ENCODE data around the gene KLK1.
"Not testable (repeated sequence)": the region's sequence is repeated elsewhere in the genome, so short reads cannot be mapped to it uniquely, and the experiment has no call there.

Gene KLK1

GRCh38 chr19:50796128-50796633, 27.4 kb downstream of the KLK1 start:
- DNase-seq (ENCODE audit: low read depth, low spot score): no peak
- H3K4me3 ChIP-seq (ENCODE audit: low read length): no peak overlapping the region

- no peak overlapping the region for H3K4me3 ChIP-seq (ENCODE audit: low read length)
- no peak for DNase-seq (ENCODE audit: low read depth, low spot score)
Observed at GRCh38 chr19:50795664-50796073, 27.9 kb downstream of the KLK1 start.

DNA sequence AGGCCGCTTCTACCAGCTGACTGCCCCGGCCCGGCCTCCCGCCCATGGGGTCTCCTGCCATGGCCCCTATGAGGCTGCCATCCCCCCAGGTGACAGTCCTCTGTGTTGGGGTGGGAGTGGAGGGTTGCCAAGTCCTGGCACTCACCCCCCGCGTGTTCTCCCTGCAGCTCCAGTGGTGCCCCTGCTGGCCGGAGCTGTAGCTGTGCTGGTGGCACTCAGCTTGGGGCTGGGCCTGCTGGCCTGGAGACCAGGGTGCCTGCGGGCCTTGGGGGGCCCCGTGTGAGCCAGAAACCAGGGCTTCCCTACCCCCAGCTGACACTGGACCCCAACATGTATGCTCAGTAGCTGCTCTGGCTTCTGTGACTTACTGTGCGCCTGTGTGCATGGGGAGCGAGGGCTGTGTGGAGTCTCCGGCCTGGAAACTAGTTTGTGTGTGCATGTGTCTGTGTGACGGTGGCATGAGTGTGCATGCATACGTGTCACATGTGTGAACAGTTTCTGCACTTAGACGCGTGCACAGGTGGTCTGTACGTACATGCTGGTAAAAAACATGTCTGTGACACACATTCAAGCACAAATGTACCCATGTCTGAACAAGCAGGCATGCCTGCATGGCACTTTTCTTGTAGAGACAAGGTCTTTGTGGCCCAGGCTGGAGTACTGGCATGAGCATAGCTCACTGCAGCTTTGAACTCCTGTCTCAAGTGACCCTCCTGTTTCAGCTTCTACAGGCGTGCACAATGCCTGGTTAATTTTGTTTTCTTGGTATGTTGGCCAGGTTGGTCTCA, 28.5 kb downstream of the KLK1 start:
- DNase-seq (ENCODE audit: low read depth, low spot score): peak; percentile 41
- H3K4me3 ChIP-seq (ENCODE audit: low read length): no peak overlapping the region

DNA sequence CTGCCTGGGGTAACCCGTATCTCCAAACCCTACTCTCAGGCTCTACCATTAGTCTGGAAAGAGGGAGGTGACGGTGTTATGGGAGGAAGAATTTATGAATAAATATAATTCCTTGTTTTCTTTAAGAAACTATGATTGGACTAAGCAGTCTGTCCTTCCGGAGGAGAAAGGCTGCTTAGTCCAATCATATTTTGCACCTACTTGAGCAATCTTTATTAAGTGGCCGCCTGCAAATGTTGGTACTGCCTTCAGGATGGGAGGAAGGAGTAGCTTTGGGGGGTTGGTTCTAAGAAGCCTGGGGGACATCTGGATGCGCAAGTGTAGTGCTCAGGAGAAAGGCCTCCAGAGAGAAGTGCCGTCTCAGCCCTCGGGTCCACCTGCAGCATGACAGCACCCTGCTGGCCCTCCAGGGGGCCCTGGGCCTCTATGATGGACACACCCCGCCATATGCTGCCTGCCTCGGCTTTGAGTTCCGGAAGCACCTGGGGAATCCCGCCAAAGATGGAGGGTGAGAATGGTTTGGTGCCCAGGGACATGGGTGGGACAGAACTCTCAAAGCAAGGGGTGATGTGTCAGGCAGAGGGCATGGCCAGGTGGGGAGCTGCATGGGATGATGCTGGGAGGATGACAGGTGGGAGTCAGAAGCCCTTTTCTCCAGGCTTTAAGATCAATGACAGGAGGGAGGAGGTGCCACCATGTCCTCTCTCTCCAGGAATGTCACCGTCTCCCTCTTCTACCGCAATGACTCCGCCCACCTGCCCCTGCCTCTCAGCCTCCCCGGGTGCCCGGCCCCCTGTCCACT, 29.3 kb downstream of the KLK1 start:
- no peak overlapping the region for H3K4me3 ChIP-seq (ENCODE audit: low read length)
- DNase-seq (ENCODE audit: low read depth, low spot score): peak; percentile 54

GRCh38 chr19:50793558-50794065, 30.0 kb downstream of the KLK1 start:
- no peak for DNase-seq (ENCODE audit: low read depth, low spot score)
- no peak overlapping the region for H3K4me3 ChIP-seq (ENCODE audit: low read length)

DNA sequence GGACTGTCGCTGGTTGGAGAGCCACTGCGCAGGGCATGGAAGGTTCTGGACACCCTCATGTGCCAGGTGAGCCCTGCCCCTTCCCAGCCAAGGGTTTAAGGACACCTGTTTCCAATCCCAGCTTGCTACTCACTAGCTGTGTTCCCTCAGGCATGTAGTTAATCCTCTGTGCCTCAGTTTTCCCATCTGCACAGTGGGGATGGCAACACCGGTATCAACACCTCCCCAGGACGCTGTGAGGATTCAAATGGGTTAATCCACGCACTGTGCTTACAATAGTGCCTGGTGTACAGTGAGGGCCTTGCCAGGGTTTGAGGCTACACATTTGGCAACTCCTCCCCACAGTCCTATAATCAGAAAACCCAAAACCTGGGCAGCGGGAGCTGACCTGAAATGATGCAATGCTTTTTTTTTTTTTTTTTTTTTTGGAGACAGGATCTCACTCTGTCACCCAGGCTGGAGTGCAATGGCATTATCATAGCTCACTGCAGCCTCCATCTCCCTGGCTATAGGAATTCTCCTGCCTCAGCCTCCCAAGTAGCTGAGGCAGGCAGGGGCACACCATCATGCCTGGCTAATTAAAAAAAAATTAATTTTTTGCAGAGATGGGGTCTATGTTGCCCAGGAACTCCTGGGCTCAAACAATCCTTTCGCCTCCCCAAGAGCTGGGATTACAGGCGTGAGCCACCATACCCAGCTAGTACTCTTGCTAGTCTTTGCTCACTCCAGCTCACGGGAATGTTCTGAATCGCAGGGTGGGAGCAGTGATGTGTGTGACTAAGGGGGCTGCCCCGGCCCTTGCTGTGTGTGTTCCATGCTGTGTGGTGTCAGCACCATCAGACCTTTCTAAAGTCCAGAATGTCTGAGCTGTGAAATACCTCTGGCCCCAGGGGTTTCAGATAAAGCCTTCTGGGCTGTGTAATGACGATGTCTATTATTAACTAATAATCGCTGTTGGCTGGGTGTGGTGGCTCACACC, 31.0 kb downstream of the KLK1 start:
- no peak for DNase-seq (ENCODE audit: low read depth, low spot score)
- H3K4me3 ChIP-seq (ENCODE audit: low read length): no peak overlapping the region

DNA sequence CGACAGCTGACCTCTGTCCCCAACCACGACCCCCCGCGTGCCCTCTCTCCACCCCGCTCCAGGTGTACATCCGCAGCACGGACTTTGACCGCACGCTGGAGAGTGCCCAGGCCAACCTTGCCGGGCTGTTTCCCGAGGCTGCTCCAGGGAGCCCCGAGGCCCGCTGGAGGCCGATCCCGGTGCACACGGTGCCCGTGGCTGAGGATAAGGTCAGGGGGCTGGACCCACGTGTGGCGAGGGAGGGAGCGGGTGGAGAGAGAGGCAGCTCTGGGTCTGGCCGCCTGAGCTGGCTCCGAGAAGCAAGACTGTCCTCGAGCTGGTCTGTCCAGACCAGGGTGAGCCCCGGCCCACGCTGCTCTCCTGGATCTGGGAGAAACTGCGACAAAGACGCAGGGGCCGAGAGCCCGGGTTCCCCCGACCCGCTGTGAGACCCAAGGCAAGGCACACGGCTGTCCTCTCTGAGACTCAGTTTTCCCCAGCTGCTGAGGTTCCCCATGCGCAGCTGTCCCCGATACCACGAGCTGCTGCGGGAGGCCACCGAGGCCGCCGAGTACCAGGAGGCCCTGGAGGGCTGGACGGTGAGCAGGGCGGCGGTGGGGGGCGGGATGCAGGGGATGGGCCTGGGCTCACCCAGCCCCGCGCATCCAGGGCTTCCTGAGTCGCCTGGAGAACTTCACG, 31.9 kb downstream of the KLK1 start:
- DNase-seq (ENCODE audit: low read depth, low spot score): no peak
- H3K4me3 ChIP-seq (ENCODE audit: low read length): no peak overlapping the region

DNA sequence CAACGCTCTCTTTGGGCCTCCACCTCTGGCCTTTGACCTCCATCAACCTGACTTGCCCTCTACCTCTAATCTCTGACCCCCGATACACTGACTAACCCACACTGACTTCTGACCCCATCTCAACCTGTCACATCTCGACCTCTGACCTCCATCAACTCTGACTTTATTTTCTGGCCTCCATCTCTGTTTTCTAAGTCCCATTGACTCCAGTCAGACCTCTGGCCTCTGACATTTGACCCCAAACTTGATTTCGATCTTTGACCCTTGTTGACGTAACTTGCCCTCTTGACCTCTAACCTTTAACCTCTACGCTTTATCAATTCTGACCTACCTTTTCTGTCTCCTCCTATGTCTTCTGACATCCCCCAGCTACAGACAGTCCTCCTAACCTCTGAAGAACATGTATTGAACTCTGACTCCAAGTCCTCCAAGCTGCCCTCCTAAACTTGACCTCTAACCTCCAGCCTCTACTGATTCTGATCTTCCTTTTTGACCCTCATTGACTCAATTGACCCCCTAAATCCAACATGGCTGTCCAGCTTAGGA, 32.6 kb downstream of the KLK1 start:
- no peak for DNase-seq (ENCODE audit: low read depth, low spot score)
- H3K4me3 ChIP-seq (ENCODE audit: low read length): no peak overlapping the region

DNA sequence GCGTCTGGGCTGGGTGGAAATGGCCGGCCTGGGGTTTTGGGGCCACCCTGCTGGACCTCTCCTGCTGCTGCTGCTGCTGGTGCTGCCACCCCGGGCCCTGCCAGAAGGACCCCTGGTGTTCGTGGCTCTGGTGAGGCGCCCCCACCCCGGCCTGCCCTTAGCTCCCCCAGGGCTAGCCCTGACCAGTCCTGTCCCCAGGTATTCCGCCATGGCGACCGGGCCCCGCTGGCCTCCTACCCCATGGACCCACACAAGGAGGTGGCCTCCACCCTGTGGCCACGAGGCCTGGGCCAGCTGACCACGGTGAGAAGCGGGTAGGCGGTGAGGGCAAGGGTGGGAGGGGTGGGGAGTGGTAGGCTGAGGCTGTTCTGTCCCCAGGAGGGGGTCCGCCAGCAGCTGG, 33.2 kb downstream of the KLK1 start, which contains the start of gene ACP4:
TSS of gene ACP4 (plus strand) at position 20 of the 400 bp plus-strand sequence. CDS start at position 20, 0 bp downstream.
- H3K4me3 ChIP-seq (ENCODE audit: low read length): no peak within 1 kb of the TSS
- DNase-seq (ENCODE audit: low read depth, low spot score): no peak

DNA sequence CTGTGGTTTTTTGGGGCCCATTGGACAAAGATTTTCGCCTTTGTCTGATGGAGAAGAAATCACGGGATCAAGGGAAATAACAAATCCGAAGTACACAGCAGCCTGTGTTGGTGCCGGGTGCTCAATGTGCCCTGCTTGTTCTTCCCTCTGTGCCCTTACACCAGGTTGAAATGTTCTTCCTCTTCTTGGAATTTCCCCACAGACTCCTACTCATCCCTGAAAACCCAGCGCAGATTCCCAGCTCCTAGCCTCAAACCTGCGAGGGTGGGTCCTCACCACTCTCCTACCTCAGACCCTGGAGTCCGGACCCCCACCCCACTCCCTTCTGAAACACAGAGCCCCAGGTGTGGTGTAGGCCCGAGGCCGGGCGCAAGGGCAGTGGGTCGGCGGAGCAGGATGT, 38.3 kb downstream of the KLK1 start:
- DNase-seq (ENCODE audit: low read depth, low spot score): no peak
- H3K4me3 ChIP-seq (ENCODE audit: low read length): no peak overlapping the region

GRCh38 chr19:50784710-50785109, 38.9 kb downstream of the KLK1 start:
- H3K4me3 ChIP-seq (ENCODE audit: low read length): no peak overlapping the region
- no peak for DNase-seq (ENCODE audit: low read depth, low spot score)

DNA sequence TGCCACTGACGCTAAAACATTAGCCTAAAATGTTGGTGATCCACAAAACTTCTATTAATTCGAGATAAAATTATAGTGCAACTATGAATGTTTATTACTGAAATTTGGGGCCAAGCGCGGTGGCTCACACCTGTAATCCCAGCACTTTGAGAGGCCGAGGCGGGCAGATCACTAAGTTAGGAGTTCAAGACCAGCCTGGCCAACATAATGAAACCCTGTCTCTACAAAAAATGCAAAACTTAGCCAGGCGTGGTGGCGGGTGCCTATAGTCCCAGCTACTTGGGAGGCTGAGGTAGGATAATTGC, 39.8 kb downstream of the KLK1 start:
- DNase-seq (ENCODE audit: low read depth, low spot score); H3K4me3 ChIP-seq (ENCODE audit: low read length): not testable (repeated sequence)

- no peak overlapping the region for H3K4me3 ChIP-seq (ENCODE audit: low read length)
- no peak for DNase-seq (ENCODE audit: low read depth, low spot score)
Observed at GRCh38 chr19:50780753-50781435, 42.7 kb downstream of the KLK1 start.

GRCh38 chr19:50779504-50780457, 43.8 kb downstream of the KLK1 start:
- no peak for DNase-seq (ENCODE audit: low read depth, low spot score)
- no peak overlapping the region for H3K4me3 ChIP-seq (ENCODE audit: low read length)

DNA sequence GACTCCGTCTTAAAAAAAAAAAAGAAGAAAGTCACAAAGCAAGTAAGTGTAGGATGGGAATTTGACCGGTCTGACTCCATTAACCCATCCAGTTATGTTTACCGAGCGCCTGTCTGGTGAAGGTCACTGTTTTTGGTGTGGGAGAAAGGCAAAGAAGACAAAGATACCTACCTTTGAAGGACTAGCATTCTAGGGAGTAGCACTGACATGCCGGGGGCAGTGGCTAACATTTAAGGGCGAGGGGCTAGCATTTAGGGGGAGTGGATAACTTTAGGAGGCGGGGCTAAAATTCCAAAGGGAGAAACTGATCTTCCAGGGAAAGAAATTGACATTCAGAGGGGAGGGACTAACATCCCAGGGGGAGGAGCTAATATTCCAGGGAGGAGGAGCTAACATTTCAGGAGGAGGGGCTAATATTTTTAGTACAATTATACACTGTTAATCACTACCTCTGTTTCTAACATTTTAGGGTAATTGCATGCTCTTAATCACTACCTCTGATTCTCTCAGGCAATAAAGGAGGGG, 44.6 kb downstream of the KLK1 start:
- no peak for DNase-seq (ENCODE audit: low read depth, low spot score)
- no peak overlapping the region for H3K4me3 ChIP-seq (ENCODE audit: low read length)

DNA sequence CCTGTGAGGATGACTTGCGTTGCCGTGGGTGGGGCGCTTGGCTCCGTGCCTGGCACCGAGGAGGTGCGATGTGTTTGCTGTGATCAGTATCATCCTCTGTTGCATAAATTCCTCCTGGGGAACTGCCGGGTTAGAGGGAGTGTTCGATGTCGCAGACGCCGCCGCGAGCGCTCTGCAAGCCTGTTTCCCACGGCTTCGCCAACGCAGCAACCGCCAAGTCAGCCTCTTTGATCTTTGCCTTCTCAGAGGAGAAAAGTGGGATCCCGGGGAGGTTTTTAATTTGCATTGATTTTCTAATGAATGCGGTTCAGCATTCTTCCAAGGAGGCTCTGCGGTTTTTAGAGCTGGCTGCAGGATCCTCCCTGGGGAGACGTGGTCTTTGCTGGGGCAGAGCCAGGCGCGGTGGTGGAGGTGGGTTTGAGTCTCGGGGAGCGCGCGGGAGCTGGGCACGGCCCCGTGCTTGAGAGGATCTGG, 45.7 kb downstream of the KLK1 start:
- DNase-seq (ENCODE audit: low read depth, low spot score): peak; percentile 76
- H3K4me3 ChIP-seq (ENCODE audit: low read length): peak overlapping the region; percentile 40
